Mucosa of stomach (tissue), 1 donor: ENCODE measurements around the gene IQCE.

Experiments used
- H3K27me3 ChIP-seq: one replicate; pipeline ENCODE4 v1.7.0; 2013; ENCODE audit warnings: mild to moderate bottlenecking, low read length; ENCODE audit not compliant: control insufficient read depth, insufficient read depth
- H3K36me3 ChIP-seq: one replicate; pipeline ENCODE4 v1.7.0; 2013; ENCODE audit warnings: low read length; ENCODE audit not compliant: control insufficient read depth, insufficient read depth
- H3K4me1 ChIP-seq: one replicate; pipeline ENCODE4 v1.7.0; 2013; ENCODE audit warnings: mild to moderate bottlenecking, low read length; ENCODE audit not compliant: control insufficient read depth, insufficient read depth
- H3K4me3 ChIP-seq: one replicate; pipeline ENCODE4 v1.7.0; 2013; ENCODE audit warnings: low read length
- H3K9ac ChIP-seq: one replicate; pipeline ENCODE4 v1.7.0; 2013; ENCODE audit warnings: mild to moderate bottlenecking, low read length, moderate library complexity
- H3K9me3 ChIP-seq: one replicate; pipeline ENCODE4 v1.7.0; 2013; ENCODE audit warnings: mild to moderate bottlenecking, low read length, moderate library complexity; ENCODE audit not compliant: control insufficient read depth
- donor health status: Pancreatic carcinoma.

IQCE gene

DNA sequence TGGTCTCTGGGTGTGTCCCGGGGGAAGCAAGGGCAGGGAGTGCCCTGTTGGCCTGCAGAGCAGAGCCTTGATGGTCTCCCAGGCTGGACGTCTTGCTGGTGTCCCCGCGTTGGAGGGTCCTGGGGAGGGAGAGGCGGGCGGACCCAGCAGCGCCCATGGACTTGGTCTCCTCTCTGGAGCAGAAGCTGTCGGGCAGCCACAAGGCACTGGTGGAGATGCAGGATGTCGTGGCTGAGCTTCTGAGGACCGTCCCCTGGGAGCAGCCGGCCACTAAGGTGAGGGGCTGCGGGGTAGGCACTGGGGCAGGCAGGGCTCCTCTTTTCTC, 93.9 kb downstream of the IQCE start:
- Histone ChIP-seq H3K4me1 (no peaks in the 10 kb centered on the region), H3K9ac (no peak overlapping the region), H3K36me3 (no peaks in the 10 kb centered on the region), H3K9me3 (no peaks in the 10 kb centered on the region), H3K4me3 (no peak overlapping the region), H3K27me3 (no peaks in the 10 kb centered on the region)

DNA sequence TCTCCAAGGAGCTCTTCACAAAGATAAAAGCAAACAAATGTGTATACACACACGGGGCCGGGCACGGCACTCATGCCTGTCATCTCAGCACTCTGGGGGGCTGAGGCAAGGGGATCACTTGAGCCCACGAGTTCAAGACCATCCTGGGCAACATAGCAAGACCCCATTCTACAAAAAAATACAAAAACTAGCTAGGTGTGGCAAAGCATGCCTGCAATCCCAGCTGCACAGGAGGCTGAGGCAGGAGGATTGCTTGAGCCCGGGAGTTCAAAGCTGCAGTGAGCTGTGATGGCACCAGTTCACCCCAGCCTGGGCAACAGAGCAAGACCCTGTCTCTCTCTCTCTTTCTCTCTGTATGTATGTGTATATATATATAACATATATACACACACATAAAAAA, 95.3 kb downstream of the IQCE start:
- Histone ChIP-seq H3K4me1 (no peaks in the 10 kb centered on the region), H3K27me3 (no peaks in the 10 kb centered on the region), H3K9ac (no peak overlapping the region), H3K4me3 (no peak overlapping the region), H3K36me3 (no peaks in the 10 kb centered on the region), H3K9me3 (no peaks in the 10 kb centered on the region)

DNA sequence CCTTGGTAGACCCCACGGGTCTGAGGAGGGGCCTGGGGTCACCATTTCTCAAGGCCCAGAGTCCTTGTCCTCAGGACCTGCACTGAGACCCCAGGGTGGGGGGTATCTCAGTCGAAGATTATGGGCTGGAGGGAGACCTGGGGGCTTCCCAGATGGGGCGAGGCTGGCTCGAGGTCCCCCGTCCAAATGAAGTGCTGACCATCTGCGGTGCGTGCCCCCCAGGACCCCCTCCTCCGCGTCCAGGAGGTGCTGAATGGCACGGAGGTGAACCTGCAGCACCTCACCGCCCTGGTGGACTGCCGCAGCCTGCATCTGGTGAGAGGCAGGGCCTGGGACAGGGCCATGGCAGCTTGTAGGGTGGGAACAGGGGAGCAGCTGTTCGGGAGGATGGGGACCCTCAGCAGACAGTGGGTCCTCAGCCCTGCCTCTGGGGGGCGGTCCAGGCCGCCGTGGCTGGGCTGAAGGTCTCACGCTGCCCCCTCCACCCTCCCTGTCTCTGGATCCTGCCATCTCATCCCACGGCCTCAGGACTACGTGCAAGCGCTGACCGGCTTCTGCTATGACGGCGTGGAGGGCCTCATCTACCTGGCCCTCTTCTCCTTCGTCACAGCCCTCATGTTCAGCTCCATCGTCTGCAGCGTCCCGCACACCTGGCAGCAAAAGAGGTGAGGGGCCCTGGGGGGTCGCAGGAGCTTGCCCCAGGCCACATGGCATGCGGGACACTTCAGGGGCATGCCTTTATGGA, 97.3 kb downstream of the IQCE start:
- no peaks in the 10 kb centered on the region for H3K27me3 ChIP-seq
- H3K4me3 ChIP-seq, result no peak overlapping the region
- no peaks in the 10 kb centered on the region for H3K36me3 ChIP-seq
- no peaks in the 10 kb centered on the region for H3K9me3 ChIP-seq
- H3K4me1 ChIP-seq, result no peaks in the 10 kb centered on the region
- H3K9ac ChIP-seq, result no peak overlapping the region

DNA sequence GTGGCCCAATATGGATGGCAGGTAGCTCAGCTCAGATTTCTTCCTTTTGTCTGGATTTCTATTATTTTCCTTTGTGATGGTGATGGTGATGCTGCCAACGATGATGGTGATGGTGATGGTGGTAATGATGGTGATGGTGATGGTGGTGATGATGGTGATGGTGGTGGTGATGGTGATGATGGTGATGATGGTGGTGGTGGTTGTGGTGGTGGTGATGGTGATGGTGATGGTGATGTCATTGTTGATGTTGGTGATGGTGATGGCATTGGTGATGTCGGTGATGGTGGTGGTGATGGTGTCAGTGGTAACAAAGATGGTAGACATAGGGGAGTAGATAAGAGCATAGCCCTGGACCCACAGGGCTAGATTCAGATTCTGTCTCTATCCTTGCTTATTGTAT, 98.4 kb downstream of the IQCE start:
- H3K9me3 ChIP-seq, result no peaks in the 10 kb centered on the region
- H3K4me3 ChIP-seq, result no peak overlapping the region
- no peak overlapping the region for H3K9ac ChIP-seq
- H3K36me3 ChIP-seq, result no peaks in the 10 kb centered on the region
- H3K27me3 ChIP-seq, result no peaks in the 10 kb centered on the region
- no peaks in the 10 kb centered on the region for H3K4me1 ChIP-seq

DNA sequence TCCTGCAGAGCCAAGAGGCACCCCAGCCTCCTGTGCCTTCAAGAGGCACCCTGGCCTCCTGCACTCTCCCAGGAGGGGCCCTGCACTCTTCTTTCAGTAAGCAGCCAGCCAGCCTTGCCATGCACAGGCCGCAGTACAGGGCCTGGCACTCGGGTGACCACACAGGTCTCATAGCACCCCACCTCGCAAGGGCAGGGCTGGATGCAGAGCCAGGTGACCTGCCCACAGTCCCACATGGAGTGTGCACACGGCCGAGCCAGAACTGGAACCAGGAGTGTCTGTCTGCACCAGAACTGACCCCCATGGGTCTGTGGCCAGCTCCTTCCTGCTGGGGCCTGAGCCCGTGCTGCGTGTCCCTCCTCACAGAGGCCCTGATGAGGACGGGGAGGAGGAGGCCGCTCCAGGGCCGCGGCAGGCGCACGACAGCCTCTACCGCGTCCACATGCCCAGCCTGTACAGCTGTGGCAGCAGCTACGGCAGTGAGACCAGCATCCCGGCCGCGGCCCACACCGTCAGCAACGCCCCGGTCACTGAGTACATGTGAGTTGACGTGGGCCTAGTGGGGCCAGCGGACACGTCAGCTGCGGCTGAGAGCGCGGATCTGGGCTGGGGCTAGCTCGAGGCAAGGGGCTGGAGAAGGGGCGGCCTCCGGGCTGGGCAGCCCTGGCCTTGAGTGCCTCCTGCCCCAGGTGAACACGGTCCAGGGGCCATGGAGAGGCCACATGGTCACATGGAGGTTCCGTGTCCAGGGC, 99.3 kb downstream of the IQCE start:
- Histone ChIP-seq H3K27me3 (no peaks in the 10 kb centered on the region), H3K9me3 (no peaks in the 10 kb centered on the region), H3K9ac (no peak overlapping the region), H3K4me3 (no peak overlapping the region), H3K4me1 (no peaks in the 10 kb centered on the region), H3K36me3 (no peaks in the 10 kb centered on the region)

DNA sequence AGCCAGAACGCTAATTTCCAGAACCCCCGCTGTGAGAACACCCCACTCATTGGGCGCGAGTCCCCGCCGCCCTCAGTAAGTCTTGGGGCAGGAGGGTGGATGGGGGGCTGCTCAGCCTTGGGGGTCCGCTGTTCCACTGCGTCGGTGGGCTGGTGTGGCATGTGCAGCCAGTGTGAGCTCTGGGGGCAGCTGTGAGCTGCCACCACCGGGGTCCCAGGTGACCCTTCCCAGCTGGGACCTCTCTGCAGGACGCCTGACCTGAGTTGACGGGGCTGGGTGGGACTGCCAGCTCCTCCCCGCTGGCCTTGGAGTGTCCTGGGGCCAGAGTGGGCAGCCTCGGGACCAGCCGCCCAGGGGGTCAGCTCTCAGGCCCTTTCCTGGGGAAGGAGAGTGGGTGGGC, 100.2 kb downstream of the IQCE start:
- H3K4me1 ChIP-seq, result no peaks in the 10 kb centered on the region
- H3K9me3 ChIP-seq, result no peaks in the 10 kb centered on the region
- no peak overlapping the region for H3K9ac ChIP-seq
- no peak overlapping the region for H3K4me3 ChIP-seq
- no peaks in the 10 kb centered on the region for H3K36me3 ChIP-seq
- H3K27me3 ChIP-seq, result no peaks in the 10 kb centered on the region

DNA sequence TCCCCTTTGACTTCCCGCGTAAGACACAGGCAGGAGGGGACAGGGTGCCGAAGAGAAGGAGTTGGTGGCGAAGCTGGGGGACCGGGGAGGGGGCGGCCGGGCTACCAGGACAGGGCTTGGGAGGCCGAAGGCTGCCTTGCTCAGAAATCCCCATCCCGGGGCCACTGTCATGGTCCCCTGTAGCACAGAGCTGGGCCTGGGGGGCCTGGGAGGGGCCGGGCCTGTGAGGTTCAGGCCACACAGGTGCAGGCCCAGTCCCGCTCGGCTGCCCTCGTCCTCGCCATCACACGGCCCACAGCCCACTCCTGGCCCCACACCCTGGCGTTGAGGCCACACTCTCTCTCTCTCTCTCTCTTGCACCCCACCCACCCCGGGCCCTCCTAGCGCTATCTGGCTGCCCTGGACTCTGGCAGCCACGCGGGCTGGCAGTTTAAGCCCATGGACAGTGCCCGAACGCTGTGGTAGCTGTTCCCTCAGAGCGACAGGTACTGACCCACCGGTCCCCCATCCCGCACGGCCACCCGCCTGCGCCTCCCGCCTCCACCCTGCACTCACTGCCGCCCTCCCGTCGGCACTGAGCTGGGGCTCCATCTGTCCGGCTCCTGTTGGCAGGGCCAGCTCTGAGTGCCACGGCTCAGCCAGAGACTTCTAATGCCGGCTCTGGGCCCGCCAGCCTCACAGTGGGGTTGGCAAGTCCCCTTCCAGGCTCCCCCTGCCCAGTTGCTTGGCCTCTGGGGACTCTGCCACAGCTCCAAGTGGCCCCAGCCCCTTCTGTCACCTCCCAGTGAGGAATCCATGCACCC, 101.0 kb downstream of the IQCE start:
- Histone ChIP-seq H3K4me1 (no peaks in the 10 kb centered on the region), H3K27me3 (no peaks in the 10 kb centered on the region), H3K9me3 (no peaks in the 10 kb centered on the region), H3K9ac (no peak overlapping the region), H3K36me3 (no peaks in the 10 kb centered on the region), H3K4me3 (no peak overlapping the region)

DNA sequence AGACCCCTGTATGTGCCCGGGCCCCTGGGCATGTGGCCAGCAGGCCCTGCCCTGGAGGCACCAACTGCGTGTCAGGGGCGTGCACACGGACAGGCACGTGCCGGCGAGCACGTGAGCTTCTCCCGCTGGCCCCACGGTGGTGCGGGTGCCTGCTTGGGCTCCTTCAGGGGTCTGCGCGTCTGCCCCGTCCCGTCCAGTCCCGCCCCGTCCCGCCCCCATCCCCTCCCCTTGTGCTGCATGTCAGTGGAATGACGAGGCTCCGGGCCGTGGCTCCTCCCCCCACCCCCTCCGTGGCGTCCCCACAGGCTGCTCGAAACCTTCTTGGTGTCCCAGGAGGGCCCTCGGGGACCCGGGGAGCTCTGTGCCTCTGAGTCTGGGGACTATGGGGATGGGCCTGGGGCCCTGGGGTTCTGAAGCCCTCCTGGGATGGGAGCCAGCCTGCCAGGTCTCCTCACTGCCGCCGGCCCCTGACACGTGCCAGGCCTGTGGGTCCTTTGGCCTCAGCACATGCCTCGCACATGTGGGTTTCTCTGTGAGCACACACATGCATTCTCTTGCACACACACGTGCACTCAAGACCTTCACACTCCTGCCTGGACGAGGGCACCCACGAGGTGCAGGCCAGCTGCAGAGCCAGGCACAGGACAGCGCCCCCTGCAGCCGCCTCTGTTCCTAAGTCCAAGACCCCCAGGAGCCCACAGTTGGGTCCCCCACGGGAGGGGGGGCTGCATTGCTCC, 101.7 kb downstream of the IQCE start:
- H3K9me3 ChIP-seq, result no peaks in the 10 kb centered on the region
- no peaks in the 10 kb centered on the region for H3K4me1 ChIP-seq
- no peak overlapping the region for H3K9ac ChIP-seq
- no peak overlapping the region for H3K4me3 ChIP-seq
- H3K27me3 ChIP-seq, result peaks cover under 1% of the 10 kb centered on the region
- no peaks in the 10 kb centered on the region for H3K36me3 ChIP-seq

DNA sequence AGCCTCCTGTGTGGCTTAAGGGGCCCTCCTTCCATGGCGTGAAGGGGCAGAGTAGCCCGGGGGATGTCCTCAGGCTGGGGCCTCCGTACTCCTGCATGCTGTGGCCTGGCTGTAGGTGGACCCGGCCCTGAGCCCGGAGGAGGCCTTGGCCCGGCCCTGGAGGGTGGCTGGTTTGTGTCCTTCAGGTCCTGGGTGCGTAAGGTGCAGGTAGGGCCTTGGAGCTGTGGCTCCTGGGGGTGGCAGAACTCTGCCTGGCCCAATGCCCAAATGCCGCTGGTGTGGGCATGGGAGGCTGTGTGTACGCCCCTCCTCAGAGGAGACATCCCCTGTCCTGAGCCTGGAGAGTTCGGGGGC, 102.3 kb downstream of the IQCE start:
- Histone ChIP-seq H3K36me3 (no peaks in the 10 kb centered on the region), H3K9ac (no peak overlapping the region), H3K9me3 (no peaks in the 10 kb centered on the region), H3K4me3 (no peak overlapping the region), H3K27me3 (peaks cover 4% of the 10 kb centered on the region), H3K4me1 (no peaks in the 10 kb centered on the region)

DNA sequence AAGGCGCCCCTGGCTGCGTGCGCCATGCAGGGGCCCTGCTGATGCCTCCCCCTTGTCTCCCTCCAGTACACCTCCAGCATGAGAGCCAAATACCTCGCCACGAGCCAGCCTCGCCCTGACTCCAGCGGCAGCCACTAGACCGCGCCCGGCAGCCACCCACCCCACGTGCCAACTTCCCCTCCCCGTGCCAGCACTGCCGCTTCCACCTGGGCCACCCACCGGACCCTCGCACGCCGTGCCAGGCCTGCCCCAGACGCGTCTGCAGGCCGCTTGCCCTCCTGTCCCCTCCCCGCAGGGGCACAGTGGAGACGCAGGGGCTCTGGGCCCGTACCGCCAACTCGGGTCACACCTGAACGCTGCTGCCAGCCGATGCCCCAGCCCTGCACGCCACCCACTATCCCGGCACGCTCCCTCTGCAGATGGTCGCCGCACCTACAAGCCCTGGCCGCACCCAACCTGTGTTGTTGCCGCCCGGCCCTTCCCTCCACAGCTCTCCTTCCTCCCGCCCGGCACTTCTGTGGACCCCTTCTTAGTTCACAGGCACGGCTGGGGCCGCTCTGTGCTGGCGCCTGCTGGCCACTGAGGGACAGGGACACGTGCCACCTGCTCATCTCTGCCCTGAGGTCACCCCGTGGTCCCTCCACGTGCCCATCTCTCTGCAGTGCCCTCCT, 103.0 kb downstream of the IQCE start:
- Histone ChIP-seq H3K36me3 (no peaks in the 10 kb centered on the region), H3K9me3 (no peaks in the 10 kb centered on the region), H3K4me3 (no peak overlapping the region), H3K4me1 (no peaks in the 10 kb centered on the region), H3K9ac (no peak overlapping the region), H3K27me3 (peaks cover 6% of the 10 kb centered on the region)

DNA sequence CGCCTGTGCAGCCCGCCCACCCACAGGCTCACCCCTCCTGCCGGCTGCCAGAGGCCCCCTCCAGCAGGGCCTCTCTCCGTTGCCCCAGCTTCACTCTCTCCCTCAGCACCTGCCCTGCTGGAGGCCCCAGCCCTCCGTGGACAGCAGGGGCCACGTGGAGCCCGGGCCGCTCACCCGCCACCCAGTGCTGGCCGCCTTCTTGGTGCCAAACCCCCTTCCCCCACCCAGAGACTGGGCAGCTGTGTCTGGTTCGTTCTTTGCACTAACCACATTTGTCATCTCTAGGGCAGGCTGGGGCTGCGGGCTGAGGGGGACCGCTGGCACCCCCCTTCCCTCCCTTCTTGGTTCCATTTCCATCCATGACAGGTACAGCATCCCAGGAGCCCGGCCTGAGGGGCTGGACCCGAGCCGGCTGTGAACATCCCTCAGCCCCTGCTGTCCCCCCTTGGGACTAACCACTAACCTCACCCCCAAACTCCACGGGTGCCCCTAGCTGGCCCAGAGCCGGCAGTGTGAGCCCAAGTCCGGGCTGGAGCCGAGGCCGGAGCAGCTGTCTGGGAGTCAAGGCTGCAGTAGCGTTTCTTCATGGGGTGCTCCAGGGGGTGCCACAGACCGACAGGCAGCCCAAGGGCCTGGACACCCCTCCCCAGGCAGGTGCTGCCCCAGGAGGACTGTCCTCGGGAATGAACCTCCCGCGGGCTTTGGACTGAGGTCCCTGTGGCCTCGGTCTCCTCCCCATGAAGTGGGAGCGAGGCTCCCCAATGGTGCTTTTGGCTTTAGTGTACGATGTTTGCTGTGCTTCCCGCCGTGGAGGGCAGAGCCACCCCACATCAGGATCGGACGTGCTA, 103.7 kb downstream of the IQCE start:
- H3K36me3 ChIP-seq, result no peaks in the 10 kb centered on the region
- H3K27me3 ChIP-seq, result peaks cover 11% of the 10 kb centered on the region
- no peak overlapping the region for H3K9ac ChIP-seq

More for the DNA sequence above, 103.7 kb downstream of the IQCE start:
- no peaks in the 10 kb centered on the region for H3K9me3 ChIP-seq
- H3K4me3 ChIP-seq, result no peak overlapping the region
- no peaks in the 10 kb centered on the region for H3K4me1 ChIP-seq
